HepG2 (cell line): ENCODE results near the gene GGTA1. TPM values are rescaled to one million over a fixed set of nuclear protein-coding genes. Genes with fewer than 3 reads are reported as not detected.

Experiments used
- ASH2L ChIP-seq: fragments of 300-600, 200-600 bp; sonication (generic); IDR thresholded peaks from 2 replicates; pipeline ENCODE4 v1.7.0; 2017; ENCODE audit warnings: low read depth, mild to moderate bottlenecking, moderate library complexity, mixed read lengths, low read length; ENCODE audit not compliant: insufficient read length
- BCL3 ChIP-seq: sonication (generic); formaldehyde crosslinking; IDR thresholded peaks from 2 replicates; pipeline ENCODE4 v1.5.1; 2020; ENCODE audit warnings: mild to moderate bottlenecking, missing genetic modification reagents, moderate library complexity
- DMAP1 ChIP-seq: IDR thresholded peaks from 2 replicates; pipeline ENCODE4 v1.6.1; 2016
- EEA1 ChIP-seq: sonication (generic); formaldehyde crosslinking; IDR thresholded peaks from 2 replicates; pipeline ENCODE4 v1.5.1; 2020; ENCODE audit warnings: mild to moderate bottlenecking, missing genetic modification reagents, borderline replicate concordance
- IKZF4 ChIP-seq: sonication (generic); formaldehyde crosslinking; IDR thresholded peaks from 2 replicates; pipeline ENCODE4 v1.5.1; 2020; ENCODE audit warnings: borderline replicate concordance, mild to moderate bottlenecking, low read depth, missing genetic modification reagents; ENCODE audit errors: not compliant biosample characterization
- KDM2A ChIP-seq: sonication (generic); formaldehyde crosslinking; IDR thresholded peaks from 2 replicates; pipeline ENCODE4 v1.4.0; 2020; ENCODE audit warnings: low read depth, missing genetic modification reagents, borderline replicate concordance
- ZBTB4 ChIP-seq: sonication (generic); formaldehyde crosslinking; IDR thresholded peaks from 2 replicates; pipeline ENCODE4 v1.4.0; 2020; ENCODE audit warnings: missing genetic modification reagents, mild to moderate bottlenecking, borderline replicate concordance
- ZFP90 ChIP-seq: sonication (generic); formaldehyde crosslinking; IDR thresholded peaks from 2 replicates; pipeline ENCODE4 v1.8.0; 2022; ENCODE audit warnings: missing genetic modification reagents, mild to moderate bottlenecking, inconsistent platforms, borderline replicate concordance
- ZNF142 ChIP-seq: sonication (generic); formaldehyde crosslinking; IDR thresholded peaks from 2 replicates; pipeline ENCODE4 v1.4.0; 2020; ENCODE audit warnings: missing genetic modification reagents
- ZNF432 ChIP-seq: sonication (generic); formaldehyde crosslinking; IDR thresholded peaks from 2 replicates; pipeline ENCODE4 v1.5.0; 2020; ENCODE audit warnings: missing genetic modification reagents, mild to moderate bottlenecking, borderline replicate concordance
- ZNF441 ChIP-seq: sonication (generic); formaldehyde crosslinking; IDR thresholded peaks from 2 replicates; pipeline ENCODE4 v1.7.0; 2021; ENCODE audit warnings: missing genetic modification reagents, borderline replicate concordance
- ZNF567 ChIP-seq: sonication (generic); formaldehyde crosslinking; IDR thresholded peaks from 2 replicates; pipeline ENCODE4 v1.8.1; 2023; ENCODE audit warnings: mild to moderate bottlenecking, missing genetic modification reagents, borderline replicate concordance
- ZNF652 ChIP-seq: IDR thresholded peaks from 2 replicates; pipeline ENCODE4 v1.6.1; 2016; ENCODE audit warnings: low read depth, borderline replicate concordance
- ZNF761 ChIP-seq: sonication (generic); formaldehyde crosslinking; conservative IDR thresholded peaks from 2 replicates; pipeline ENCODE4 v1.4.0; 2020; ENCODE audit warnings: mild to moderate bottlenecking, missing genetic modification reagents
- ZNF780A ChIP-seq: sonication (generic); formaldehyde crosslinking; IDR thresholded peaks from 2 replicates; pipeline ENCODE4 v1.8.0; 2022; ENCODE audit warnings: mild to moderate bottlenecking, missing genetic modification reagents, moderate library complexity
- ZNF816 ChIP-seq: sonication (generic); formaldehyde crosslinking; IDR thresholded peaks from 2 replicates; pipeline ENCODE4 v1.8.0; 2022; ENCODE audit warnings: missing genetic modification reagents, mild to moderate bottlenecking, borderline replicate concordance
- polyA plus RNA-seq, 8 experiments: library from polyadenylated mRNA; depleted of rRNA in 3 of 8; stranded (reverse) in 7 of 8; unstranded in 1 of 8; fragments of >200 nt; fragmentation: Illumina TruSeq in 4 of 8; extraction: Trizol in 4 of 8; gene quantifications; 2 replicates each; pipeline versions ENCODE4 v1.2.1 to v1.2.3, GENCODE V29; 2011 to 2016; ENCODE audit warnings: low read depth in 4 of 8, missing spikeins in 1 of 8, mixed read lengths in 1 of 8; ENCODE audit not compliant: insufficient read depth in 1 of 8
- total RNA-seq, 5 experiments: library from RNA; depleted of rRNA; stranded (reverse); fragments of >200 nt; fragmentation: Illumina TruSeq; extraction: Trizol; gene quantifications; 2 replicates each; pipeline ENCODE4 v1.2.3, GENCODE V29; 2016; ENCODE audit warnings: low read depth in 1 of 5
- TF ChIP-seq, protein P1 (sequence below): sonication (generic); formaldehyde crosslinking; IDR thresholded peaks from 2 replicates; pipeline ENCODE4 v1.4.0; 2020; ENCODE audit warnings: missing genetic modification reagents

The GGTA1 gene
- total and polyA plus RNA-seq, 2 of the 13 experiments (the other 11 are each of a cell fraction or from before 2014, with no cell fraction given) = not detected

GRCh38 chr9:121545875-121546423, 46.3 kb upstream of the GGTA1 start (continued):
- TF ChIP-seq BCL3 (CRISPR knock-in tag) = 0 out of 2 replicates have a peak, but pooled peaks have one; percentile 43
- 0 out of 2 replicates have a peak, but pooled peaks have one; percentile 46 for TF ChIP-seq ZNF567 (CRISPR knock-in tag)
- no peak for TF ChIP-seq ZNF816 (CRISPR knock-in tag)
- TF ChIP-seq ZNF142 (CRISPR knock-in tag) = 0 out of 2 replicates have a peak, but pooled peaks have one; percentile 45
- no peak for TF ChIP-seq DMAP1 (CRISPR knock-in tag)
- no peak for TF ChIP-seq ASH2L
- no peak for TF ChIP-seq ZFP90 (CRISPR knock-in tag)
- TF ChIP-seq ZNF432 = no peak
- TF ChIP-seq KDM2A = peak; percentile 82
- TF ChIP-seq ZBTB4 (CRISPR knock-in tag) = no peak
- TF ChIP-seq ZNF780A (CRISPR knock-in tag) = no peak
- no peak for TF ChIP-seq IKZF4 (CRISPR knock-in tag)
- no peak for TF ChIP-seq ZNF761 (CRISPR knock-in tag)
- TF ChIP-seq, protein P1, sequence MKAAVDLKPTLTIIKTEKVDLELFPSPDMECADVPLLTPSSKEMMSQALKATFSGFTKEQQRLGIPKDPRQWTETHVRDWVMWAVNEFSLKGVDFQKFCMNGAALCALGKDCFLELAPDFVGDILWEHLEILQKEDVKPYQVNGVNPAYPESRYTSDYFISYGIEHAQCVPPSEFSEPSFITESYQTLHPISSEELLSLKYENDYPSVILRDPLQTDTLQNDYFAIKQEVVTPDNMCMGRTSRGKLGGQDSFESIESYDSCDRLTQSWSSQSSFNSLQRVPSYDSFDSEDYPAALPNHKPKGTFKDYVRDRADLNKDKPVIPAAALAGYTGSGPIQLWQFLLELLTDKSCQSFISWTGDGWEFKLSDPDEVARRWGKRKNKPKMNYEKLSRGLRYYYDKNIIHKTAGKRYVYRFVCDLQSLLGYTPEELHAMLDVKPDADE (CRISPR knock-in tag) = no peak
- no peak for TF ChIP-seq ZNF441 (CRISPR knock-in tag)
- no peak for TF ChIP-seq EEA1 (CRISPR knock-in tag)
- TF ChIP-seq ZNF652 (CRISPR knock-in tag) = no peak
